Stimulated activated CD4-positive, alpha-beta T cell treated with anti-CD3 and anti-CD28 coated beads, Interleukin-4, amount 100 ng/mL, for 24 hours (primary cell): ENCODE data around the gene SPAG16.
"Not testable (repeated sequence)": the region's sequence is repeated elsewhere in the genome, so short reads cannot be mapped to it uniquely, and the experiment has no call there.

ENCODE experiments used
- DNase-seq: peaks from one replicate; pipeline ENCODE4 v3.0.0-alpha.2; 2020

The SPAG16 gene

DNA sequence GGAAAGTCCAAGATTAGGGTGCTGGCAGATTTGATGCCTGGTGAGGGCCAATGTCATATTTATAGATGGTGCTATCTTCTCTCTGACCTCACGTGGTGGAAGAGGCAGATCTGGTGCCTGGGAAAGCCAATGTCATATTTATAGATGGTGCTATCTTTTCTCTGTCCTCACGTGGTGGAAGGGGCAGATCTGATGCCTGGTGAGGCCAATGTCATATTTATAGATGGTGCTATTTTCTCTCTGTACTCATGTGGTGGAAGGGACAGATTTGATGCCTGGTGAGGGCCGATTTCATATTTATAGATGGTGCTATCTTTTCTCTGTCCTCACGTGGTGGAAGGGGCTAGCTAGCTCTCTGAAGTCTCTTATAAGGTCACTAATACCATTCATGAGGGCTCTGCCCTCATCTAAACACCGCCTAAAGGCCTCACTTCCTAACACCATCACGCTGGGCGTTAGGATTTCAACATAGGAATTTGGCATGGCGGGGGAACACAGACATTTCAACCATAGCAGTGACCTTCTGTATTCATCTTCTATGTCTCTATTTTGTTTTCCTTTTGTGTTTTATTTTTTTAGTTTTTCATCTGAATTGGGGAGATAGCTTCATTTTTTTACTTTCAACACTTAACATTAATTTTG lies 278.4 kb downstream of the SPAG16 start:
- DNase-seq = no peak

DNA sequence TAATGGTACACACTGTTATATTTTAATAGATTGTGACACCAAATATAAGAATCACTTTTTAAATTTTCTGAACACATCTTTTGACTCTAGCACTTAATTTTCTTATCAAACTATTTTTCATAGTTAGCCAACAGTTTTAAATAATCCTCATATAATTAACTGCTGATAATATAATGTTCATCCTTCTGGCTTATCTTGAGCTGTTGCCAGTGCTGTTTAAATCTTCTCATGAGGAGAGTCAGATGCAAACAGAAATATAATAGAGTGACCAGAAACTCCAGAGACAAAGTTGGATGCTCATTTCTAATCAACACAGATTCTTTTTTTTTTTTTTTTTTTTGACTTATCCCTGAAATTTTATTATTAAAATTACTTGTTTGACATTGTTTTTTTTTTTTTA lies 282.6 kb downstream of the SPAG16 start:
- DNase-seq = no peak

DNA sequence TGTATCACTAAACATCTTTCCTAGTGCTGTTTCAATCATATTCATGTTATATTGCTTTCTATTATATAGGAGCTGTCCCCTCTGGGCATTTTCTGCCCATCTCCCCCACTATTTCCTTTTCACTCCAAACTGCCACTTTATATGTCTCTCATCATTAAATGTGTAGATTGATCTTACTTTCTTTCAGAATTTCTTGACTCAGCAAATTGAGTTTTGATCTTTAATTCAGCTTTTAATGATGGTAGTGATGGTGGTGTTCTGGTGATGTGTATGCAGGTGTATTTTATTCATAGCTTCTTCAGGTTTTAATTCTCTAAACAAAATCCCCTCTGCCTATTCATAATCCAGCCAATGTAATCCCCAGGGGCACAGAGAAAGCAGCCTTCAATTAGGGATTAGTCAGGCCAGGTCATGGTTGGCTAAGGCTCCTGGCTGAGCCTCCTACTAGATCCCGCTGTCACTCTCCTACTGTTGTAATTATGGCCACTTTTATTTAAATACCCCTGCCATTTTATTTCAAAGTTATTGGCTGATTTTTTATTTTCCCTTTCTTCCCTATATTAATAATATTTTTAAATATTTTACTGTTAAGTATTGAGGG lies 325.4 kb downstream of the SPAG16 start:
- no peak for DNase-seq

DNA sequence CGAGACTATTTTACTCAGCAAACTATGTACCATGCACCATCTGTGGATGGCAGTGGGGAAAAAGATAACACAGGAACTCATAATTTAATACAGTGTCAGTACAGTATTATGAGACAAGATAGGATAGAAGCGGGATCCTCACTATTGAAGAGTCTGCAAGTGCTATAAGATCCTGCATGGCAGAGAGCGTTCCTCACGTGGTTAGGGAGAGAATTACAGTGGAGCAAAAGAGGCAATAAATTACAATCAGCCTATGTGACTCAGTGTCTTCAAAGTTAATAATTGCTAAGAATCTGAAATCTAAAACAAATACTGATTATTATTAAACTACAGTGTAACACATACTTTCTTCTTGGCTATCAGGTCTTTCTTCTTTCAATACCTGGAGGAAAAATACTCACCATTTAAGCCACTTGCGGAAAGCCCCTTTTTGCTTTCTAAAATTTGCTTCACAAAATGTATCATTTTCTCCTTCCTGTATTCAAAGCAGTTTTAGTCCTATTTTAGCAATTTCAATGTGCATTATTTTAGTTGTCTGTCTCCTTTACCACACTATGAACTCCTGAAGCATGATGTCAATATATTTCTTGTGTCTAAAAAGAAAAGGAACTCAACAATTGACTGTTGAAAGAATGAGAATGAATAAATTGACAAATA lies 342.9 kb downstream of the SPAG16 start:
- DNase-seq = no peak

DNA sequence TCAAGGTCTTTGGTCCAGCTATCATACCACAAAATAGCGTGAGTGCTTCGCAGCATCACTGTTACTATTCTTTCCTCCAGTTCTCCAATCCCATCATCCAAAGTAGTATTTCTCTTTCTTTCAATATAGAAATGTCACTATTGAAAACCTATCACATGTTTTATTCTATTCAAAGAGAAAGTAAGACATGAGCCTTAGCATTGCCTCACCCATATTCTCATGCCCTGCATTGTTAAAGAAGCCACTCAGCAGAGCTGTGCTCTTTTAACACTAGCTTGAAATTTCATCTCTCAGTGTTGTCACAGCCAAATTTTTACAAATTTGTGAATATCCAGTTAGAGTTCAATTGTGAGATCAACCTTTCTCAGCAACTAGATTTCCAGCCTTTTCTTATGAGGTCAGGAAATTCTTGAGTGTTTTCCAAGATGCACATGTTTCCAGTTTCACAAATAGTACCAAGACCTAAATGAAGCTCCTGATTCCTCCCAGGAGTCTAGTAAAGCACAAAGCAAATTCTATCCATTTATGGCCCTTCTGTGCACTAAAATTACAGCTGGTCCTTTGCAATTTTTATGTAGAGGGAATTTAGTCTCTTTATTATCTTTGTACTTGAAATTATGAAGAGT lies 343.7 kb downstream of the SPAG16 start:
- DNase-seq = no peak

DNA sequence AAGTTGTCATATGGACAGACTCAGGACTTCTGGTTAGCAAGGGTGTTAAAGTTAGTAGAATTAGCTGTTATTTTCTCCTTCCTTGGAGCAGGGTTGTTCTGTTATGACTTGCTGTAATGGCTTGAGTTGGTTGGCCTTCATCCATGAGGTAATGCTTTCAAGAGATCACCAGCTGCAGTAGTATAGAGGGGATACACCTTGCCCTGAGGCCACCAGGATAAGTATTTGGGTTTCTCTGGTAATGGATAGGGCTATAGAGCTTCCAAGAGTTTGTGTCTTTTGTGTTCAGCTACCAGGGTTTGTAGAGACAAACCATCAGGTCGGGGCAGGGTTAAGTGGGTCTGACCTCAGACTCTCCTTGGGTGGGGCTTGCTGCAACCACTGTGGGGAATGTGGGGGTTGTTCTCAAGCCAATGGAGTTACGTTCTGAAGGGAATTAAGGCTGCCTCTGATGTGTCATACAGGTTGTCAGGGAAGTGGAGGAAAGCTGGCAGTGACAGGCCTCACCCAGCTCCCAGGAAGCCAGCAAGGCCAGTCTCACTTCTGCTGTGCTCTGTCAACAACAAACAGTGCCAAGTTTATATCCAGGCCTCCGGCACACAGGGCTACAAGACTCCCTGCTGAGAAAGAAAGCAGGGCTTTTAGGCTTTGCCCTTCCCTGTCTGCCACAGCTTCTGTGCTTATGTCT lies 356.6 kb downstream of the SPAG16 start:
- DNase-seq = no peak

DNA sequence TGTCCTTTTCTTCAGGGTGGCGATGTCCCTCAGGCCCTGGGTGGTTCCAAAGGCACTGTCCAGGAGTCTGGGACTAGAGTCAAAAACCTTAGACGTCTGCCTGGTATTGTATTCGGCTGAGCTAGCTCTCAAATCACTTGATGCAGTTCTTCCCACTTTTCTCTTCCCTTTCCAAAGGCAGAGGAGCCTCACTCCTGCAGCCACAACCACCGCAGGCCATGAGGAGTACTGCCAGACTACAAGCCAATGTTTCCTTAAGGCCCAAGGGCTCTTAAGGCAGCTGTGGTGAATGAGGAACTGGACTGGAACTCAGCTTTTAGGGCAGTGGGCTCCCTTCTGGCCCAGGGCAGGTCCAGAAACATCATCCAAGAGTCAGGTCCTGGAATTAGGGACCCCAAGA lies 360.7 kb downstream of the SPAG16 start:
- no peak for DNase-seq

DNA sequence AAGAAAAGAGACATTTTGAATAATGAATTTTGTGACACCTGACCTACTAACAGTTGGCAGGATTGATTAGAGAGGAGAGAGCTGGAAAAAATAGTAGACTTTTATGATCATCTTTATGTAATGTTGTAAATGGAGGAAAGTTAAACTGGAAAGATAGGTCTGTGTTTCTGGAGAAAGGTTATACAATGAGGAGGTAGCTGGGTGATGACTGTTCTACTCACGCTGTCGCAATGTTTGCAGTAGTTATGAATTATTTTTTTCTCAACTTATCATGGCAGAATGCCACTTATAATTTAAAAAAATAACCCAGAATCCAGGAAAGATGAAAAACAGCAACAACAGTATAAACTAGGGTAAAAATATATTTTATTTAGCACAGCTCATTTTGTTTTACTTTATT lies 364.9 kb downstream of the SPAG16 start:
- DNase-seq = no peak

DNA sequence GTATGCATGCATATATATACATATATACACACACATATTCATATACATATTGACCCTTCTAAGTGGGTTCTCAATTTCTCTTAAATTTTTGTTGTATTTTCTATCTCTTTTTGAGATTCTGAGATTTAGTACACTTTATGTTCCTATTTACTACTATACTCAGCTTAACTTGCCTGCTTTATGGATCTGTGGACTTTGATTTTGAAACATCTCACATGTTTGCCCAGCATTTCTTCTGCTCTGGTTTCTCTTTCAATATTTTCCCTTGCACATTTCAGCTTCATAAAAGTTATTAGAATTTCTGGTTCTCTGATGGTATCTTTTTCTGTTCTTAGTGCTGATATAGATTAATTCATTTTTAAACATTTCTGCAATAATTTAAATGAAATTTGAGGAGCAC lies 380.6 kb downstream of the SPAG16 start:
- no peak for DNase-seq

DNA sequence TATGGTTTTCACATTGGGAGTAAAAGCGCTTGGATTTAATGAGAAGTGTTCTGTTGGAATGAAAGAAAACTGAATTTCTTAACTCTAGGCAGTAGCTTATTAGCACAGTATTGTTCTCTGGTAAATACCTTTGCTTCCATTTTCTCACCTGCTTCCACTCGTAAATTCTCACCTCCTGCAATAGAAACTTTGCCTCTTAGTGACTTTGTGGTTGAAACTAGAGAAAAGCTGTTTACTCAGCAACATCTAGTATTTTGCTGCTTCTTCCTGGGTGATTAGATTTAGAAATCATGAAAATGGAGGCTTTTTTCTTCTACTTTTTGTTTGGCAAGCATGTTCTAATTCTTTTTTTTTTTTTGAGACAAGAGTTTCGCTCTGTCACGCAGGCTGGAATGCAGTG lies 385.4 kb downstream of the SPAG16 start:
- DNase-seq = no peak

DNA sequence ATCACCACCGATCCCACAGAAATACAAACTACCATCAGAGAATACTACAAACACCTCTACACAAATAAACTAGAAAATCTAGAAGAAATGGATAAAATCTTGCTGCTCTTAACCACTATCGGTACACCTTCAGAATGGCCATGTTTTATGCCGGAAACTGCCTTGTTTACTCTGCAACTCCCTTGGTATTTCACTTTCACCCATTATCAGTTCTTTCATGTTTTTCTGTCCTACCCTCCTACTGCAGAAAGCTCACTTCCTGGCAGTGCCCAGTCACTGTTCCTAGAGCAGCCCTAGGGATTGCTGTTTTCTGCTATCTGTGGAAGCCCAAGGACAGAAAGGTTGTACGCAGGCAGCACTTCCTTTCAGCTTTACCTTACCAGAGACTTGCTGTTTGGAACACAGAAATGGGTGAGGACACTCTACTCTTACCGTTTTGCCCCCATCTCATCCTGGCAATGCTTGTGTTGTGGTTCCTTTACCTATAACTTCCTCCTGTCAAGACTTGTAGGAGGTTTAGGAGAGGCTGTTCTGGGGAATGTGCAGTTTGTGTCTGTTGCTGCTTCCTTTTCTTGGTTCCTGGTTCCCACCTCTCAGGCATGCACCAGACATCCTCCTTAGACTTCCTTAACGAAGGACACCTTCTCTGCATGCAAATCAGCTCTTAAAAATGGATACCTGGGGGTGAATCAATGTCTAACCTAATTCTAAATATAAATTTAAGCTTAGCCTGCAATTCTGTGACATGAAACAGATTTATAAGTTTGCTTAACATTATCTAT lies 394.4 kb downstream of the SPAG16 start:
- DNase-seq = no peak

DNA sequence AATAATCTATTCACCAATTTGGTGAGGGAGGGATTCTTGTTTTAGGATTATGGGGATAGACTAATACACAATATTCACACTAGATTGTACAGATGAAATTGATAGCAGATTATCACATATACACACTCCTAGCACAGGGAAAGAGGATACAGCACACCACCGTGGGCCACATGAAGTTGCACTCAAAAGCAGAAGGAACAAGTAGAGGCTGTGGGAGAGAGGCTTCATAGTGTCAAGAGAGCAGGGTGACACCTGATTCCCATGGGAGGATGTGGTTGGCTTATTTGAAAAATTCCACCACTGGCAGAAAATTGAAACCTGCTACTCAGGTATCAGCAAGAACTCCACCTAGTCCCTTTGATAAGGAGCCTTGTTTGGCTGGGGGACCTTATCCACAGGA lies 395.6 kb downstream of the SPAG16 start:
- no peak for DNase-seq

DNA sequence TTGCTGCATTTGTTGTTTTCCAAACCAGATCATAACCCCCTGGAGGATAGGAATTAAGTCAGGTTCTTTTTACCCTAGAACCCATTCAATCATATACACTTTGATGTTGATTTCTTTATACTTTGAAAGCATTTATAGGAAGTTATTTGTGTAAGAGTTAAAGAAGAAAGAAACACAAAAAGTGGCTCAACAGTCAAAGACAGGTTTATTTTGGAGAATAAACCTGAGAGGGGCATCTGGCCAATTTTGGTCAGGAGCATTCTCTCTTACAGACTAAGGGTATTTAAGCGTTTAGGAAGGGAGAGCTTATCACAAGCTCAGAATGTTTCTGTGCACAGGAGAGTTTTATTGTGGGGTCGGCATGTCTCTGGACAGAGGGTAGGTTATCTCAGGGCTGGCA lies 398.0 kb downstream of the SPAG16 start:
- no peak for DNase-seq

DNA sequence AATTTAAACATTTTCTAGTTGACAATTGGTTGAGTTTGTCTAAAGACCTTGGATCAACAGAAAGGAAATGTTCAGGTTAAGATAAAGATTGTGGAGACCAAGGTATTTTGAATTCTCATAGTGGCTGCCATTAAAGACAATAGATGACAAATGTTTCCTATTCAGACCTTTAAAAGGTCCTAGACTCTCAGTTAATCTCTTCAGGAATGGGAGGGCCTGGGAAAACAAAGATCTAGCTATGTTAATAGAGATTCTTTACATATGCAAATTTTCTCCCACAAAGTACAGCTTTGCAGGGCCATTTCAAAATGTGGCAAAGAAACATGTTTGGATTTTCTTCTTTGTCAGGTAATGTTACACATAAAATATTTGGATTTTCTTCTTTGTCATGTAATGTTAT lies 403.9 kb downstream of the SPAG16 start:
- DNase-seq = no peak

DNA sequence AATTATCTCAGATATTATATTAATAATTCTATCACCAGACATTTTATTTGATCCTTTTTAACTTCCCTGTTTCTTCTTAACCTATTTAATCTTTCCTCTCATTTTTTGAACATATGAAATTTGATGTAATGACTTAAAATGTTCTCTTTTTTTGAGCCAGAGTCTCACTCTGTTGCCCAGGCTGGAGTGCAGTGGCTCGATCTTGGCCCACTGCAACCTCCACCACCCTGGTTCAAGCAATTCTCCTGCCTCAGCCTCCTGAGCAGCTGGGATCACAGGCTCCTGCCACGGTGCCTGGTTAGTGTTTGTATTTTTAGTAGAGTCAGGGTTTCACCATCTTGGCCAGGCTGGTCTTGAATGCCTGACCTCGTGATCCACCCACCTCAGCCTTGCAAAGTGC lies 404.6 kb downstream of the SPAG16 start:
- DNase-seq = not testable (repeated sequence)

DNA sequence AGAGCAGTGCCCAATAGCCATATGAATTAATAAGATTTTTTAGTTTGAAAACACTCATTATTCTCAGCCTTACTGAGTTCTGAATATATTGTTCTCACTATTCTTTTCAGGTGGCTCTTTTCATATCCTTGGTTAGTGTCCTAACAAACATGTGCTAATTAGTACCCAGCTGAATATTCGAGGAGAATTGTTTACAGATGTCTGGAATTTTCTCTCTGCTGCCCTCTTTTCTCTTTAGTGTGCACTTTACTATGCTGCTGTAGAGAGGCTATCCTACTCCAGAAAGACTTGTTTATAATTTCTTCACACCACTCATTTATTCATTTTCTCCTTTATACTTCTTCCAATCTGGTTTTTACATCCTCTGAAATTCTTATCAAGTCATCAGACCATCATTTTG lies 405.3 kb downstream of the SPAG16 start:
- DNase-seq = no peak

DNA sequence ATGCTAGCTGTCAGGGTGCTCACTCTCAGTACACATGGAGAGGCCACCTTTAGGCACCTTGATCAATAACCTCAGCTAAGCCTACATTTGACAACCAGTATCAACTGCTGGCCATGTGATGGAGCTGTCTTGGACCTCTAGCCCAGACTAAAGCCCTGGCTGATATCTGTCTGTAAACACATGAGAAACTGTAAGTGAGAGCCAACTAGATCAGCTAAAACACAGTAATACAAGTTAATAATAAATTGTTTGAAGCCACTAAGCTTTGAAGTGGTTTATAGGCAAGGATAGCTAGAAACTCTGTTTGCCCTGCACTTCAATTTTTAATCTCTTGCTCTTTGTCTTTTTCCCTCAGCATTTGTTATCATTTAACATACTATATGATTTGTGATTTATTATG lies 407.1 kb downstream of the SPAG16 start:
- no peak for DNase-seq

DNA sequence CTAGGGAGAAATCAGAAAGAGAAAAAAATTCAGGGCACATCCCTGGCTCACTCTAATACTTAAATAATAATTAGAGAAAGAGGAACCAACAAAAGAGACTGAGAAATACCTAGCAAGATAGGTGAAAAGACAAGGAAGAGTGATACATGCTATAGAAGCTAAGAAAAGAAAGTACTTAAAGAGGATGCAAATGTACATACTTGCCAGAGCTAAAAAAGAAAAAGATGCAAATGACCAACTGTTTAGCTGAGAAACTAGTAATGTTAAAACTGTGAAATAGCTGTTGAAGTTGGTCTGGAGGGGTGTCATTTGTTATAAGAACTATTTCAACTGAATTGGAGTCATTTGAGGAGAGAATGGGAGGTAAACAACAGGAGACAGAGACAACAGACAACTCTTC lies 412.2 kb downstream of the SPAG16 start:
- no peak for DNase-seq

DNA sequence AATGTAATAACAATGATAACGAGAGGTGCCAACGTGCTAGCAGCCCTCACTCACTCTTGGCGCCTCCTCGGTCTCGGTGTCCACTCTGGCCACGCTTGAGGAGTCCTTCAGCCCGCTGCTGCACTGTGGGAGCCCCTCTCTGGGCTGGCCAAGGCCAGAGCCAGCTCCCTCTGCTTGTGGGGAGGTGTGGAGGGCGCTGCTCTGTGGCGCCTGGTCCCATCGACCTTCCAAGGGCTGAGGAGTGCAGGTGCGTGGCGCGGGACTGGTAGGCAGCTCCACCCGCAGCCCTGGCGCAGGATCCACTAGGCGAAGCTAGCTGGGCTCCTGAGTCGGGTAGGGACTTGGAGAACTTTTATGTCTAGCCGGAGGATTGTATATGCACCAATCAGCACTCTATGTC lies 417.1 kb downstream of the SPAG16 start:
- DNase-seq = not testable (repeated sequence)

DNA sequence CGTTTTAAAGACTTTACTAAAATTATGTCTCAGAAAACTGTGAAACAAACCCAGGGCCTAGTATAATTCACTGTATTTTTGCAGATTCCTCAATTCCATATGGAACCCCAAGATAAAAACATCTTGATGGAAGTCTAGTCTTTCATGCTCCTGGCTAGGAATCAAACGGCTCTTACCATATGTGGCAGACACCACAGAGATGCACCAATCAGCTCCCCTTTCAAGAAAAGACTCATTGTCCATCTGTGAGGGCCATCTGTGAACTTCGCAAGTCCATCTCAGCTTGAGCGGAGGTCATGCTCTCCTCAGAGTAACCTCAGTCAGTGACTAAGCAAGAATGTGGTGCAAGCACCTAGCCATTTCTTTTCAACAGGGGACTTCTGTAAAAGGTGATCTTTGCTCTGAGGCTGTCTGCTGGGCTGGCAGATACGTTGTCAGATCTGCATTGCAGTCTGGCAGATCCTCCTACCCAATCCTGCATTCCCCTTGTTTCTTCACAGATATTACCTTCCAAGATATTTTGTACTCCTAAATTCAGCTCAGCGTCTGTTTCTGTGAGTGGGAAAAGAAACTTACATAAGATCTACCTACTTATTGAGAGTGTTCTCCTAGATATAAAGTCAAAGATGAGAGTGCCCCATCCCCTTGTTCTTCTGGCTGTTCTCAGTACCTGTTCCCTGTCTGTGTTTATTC lies 419.3 kb downstream of the SPAG16 start:
- no peak for DNase-seq

DNA sequence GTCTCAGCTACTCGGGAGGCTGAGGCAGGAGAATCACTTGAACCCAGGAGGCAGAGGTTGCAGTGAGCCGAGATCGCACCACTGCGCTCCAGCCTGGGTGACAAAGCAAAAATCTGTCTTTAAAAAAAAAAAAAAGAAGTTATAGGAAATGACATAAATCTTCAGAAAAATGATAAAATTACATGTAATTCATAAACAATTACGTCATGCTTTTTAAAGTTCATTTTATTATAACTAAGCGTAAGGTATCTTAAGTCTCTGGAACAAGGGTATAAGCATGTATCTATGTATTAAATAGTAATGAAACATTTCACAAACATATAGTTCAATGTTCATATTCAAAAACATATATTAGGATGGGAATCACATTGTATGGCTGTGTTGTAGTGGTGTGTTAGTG lies 425.9 kb downstream of the SPAG16 start:
- no peak for DNase-seq

DNA sequence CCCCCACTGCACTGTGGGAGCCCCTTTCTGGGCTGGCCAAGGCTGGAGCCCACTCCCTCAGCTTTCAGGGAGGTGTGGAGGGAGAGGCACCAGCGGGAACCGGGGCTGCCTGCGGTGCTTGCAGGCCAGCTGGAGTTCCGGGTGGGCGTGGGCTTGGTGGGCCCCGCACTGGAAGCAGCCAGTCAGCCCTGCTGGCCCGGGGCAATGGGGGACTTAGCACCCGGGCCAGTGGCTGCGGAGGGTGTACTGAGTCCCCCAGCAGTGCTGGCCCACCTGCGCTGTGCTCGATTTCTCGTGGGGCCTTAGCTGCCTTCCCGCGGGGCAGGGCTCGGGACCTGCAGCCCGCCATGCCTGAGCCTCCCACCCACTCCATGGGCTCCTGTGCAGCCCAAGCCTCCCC lies 434.1 kb downstream of the SPAG16 start:
- DNase-seq = not testable (repeated sequence)
